Measurements from ENCODE around the gene CDH10. TPM values are rescaled to one million over a fixed set of nuclear protein-coding genes. Genes with fewer than 3 reads are reported as not detected.

The CDH10 gene
- total RNA-seq (1 to 10 TPM in 1 of 5 donors, not detected in 4; 4.2 TPM), polyA plus RNA-seq (not detected)
- long read RNA-seq, donor 1: 0 reads
- long read RNA-seq, donor 2: 0 reads
- long read RNA-seq, donor 3: 0 reads
- long read RNA-seq, donor 4: 0 reads
- long read RNA-seq, donor 5: 0 reads
- long read RNA-seq, donor 6: 0 reads
- long read RNA-seq, donor 7: 0 reads
- long read RNA-seq, donor 8, partial matches to known transcripts: 0 of 2 reads
- long read RNA-seq, donor 8, other reads (novel, unspliced or antisense): 0 of 2 reads
- long read RNA-seq, donor 9, partial matches to known transcripts: 0 of 1 reads
- long read RNA-seq, donor 9, other reads (novel, unspliced or antisense): 0 of 1 reads
- long read RNA-seq, donor 10: 0 reads

- TF ChIP-seq POLR2AphosphoS5 (IDR thresholded peaks at IDR 0.05) (no peak), EP300 (IDR thresholded peaks at IDR 0.05) (no peak), POLR2A (IDR thresholded peaks at IDR 0.05) (no peak), CTCF (IDR thresholded peaks at IDR 0.05) (no peak)
- H3K4me3 ChIP-seq: peak within 1 kb of the TSS in 1 of 4 donors; percentile 21
- intact Hi-C loops (cut with DNase I; ENCODE audit: low total_unique reads): no loop called here
- H3K4me1 ChIP-seq: peaks cover 0 to 10% (median 3%) of the 10 kb centered on the region in 4 donors
- H3K36me3 ChIP-seq: no peaks in the 10 kb centered on the region
- DNase-seq: peak in 1 of 2 donors; percentile 81
- 2 to 4% (median 3%) methylated on average over 14 of the region's 14 CpGs for WGBS, 5 donors
- peaks cover 0 to 14% (median 0%) of the 10 kb centered on the region in 3 donors for H3K27me3 ChIP-seq
- H3K27ac ChIP-seq: no peak within 1 kb of the TSS
- H3K9me3 ChIP-seq: no peaks in the 10 kb centered on the region
These were observed at the start of gene CDH10 for GRCh38 chr5:24644761-24645160. CDH10 (minus strand) TSS chr5:24644978; CDS start chr5:24593490, 51,488 bp downstream.

GRCh38 chr5:24693609-24694008 is 48.8 kb upstream of the CDH10 start:
- Histone ChIP-seq H3K9me3 (peaks cover 0 to 14% (median 0%) of the 10 kb centered on the region in 4 donors), H3K27ac (no peak overlapping the region), H3K27me3 (no peaks in the 10 kb centered on the region), H3K36me3 (no peaks in the 10 kb centered on the region), H3K4me3 (no peak overlapping the region), H3K4me1 (no peaks in the 10 kb centered on the region)
- TF ChIP-seq POLR2A (IDR thresholded peaks at IDR 0.05) (no peak), POLR2AphosphoS5 (IDR thresholded peaks at IDR 0.05) (no peak), CTCF (IDR thresholded peaks at IDR 0.05) (no peak), EP300 (IDR thresholded peaks at IDR 0.05) (no peak)
- intact Hi-C loops (cut with DNase I; ENCODE audit: low total_unique reads): no loop called here
- DNase-seq: no peak

GRCh38 chr5:24691074-24691473 is 46.3 kb upstream of the CDH10 start:
- Histone ChIP-seq H3K4me1 (no peaks in the 10 kb centered on the region), H3K27me3 (no peaks in the 10 kb centered on the region), H3K4me3 (no peak overlapping the region), H3K27ac (no peak overlapping the region), H3K36me3 (no peaks in the 10 kb centered on the region), H3K9me3 (peaks cover 0 to 37% (median 14%) of the 10 kb centered on the region in 4 donors)
- 72 to 85% (median 82%) methylated on average over 4 of the region's 4 CpGs for WGBS, 5 donors
- TF ChIP-seq EP300 (IDR thresholded peaks at IDR 0.05) (no peak), CTCF (IDR thresholded peaks at IDR 0.05) (no peak), POLR2A (IDR thresholded peaks at IDR 0.05) (no peak), POLR2AphosphoS5 (IDR thresholded peaks at IDR 0.05) (no peak)
- intact Hi-C loops (cut with DNase I; ENCODE audit: low total_unique reads): no loop called here
- DNase-seq: no peak

- H3K27me3 ChIP-seq: no peaks in the 10 kb centered on the region
- H3K9me3 ChIP-seq: peaks cover 4 to 33% (median 17%) of the 10 kb centered on the region in 4 donors
- H3K36me3 ChIP-seq: no peaks in the 10 kb centered on the region
- DNase-seq: no peak
- no peaks in the 10 kb centered on the region for H3K4me1 ChIP-seq
- no peak for TF ChIP-seq POLR2AphosphoS5 (IDR thresholded peaks at IDR 0.05)
- no peak for TF ChIP-seq POLR2A (IDR thresholded peaks at IDR 0.05)
- no peak for TF ChIP-seq CTCF (IDR thresholded peaks at IDR 0.05)
- no peak for TF ChIP-seq EP300 (IDR thresholded peaks at IDR 0.05)
- no peak overlapping the region for H3K4me3 ChIP-seq
- intact Hi-C loops (cut with DNase I; ENCODE audit: low total_unique reads): no loop called here
- no peak overlapping the region for H3K27ac ChIP-seq
- 40 to 64% (median 57%) methylated on average over 1 of the region's 1 CpG for WGBS, 5 donors
These were observed 36.3 kb upstream of the CDH10 start for GRCh38 chr5:24681106-24681505.

Data from stomach (tissue), 19 donors.